HG02885 (cell line): ENCODE data around the gene ZIC2.

ENCODE experiments used
- ATAC-seq: cut with Tn5 transposase; IDR thresholded peaks from one replicate; pipeline ENCODE4 v1.9.1; 2021; ENCODE audit warnings: mild to moderate bottlenecking; ENCODE audit not compliant: unreplicated experiment, poor library complexity

ZIC2 gene

GRCh38 chr13:99984461-99985240 is 3.1 kb downstream of the ZIC2 start:
- no peak for ATAC-seq

- no peak for ATAC-seq
These were observed 3.8 kb downstream of the ZIC2 start for GRCh38 chr13:99985241-99985874.

- no peak for ATAC-seq
These were observed 4.4 kb downstream of the ZIC2 start for GRCh38 chr13:99985886-99986527.

- ATAC-seq = no peak
These were observed 5.2 kb downstream of the ZIC2 start for GRCh38 chr13:99986741-99987140.

- no peak for ATAC-seq
These were observed 5.8 kb downstream of the ZIC2 start for GRCh38 chr13:99987154-99988019.

- no peak for ATAC-seq
These were observed 7.1 kb downstream of the ZIC2 start for GRCh38 chr13:99988529-99989275.

GRCh38 chr13:99989276-99990125 is 7.9 kb downstream of the ZIC2 start:
- ATAC-seq = no peak

- ATAC-seq = no peak
These were observed 8.8 kb downstream of the ZIC2 start for GRCh38 chr13:99990126-99990977.

GRCh38 chr13:99991013-99991827 is 9.6 kb downstream of the ZIC2 start:
- no peak for ATAC-seq

GRCh38 chr13:99991828-99992775 is 10.5 kb downstream of the ZIC2 start:
- ATAC-seq = no peak

GRCh38 chr13:99992949-99993351 is 11.4 kb downstream of the ZIC2 start:
- ATAC-seq = no peak

- ATAC-seq = no peak
These were observed 12.4 kb downstream of the ZIC2 start for GRCh38 chr13:99993660-99994637.

- no peak for ATAC-seq
These were observed 13.0 kb downstream of the ZIC2 start for GRCh38 chr13:99994638-99995020.

GRCh38 chr13:99995104-99995588 is 13.6 kb downstream of the ZIC2 start:
- ATAC-seq = no peak
